HCT116 (cell line): ENCODE measurements around the gene GTF2I. TPM values are rescaled to one million over a fixed set of nuclear protein-coding genes. Genes with fewer than 3 reads are reported as not detected.

Source experiments
- ATAC-seq: fragments of 200-7000 bp; cut with Tn5 transposase; 2 replicates; pipeline ENCODE4 v1.9.1; 2020; ENCODE audit warnings: mild to moderate bottlenecking, moderate library complexity
- BruUV-seq: library from RNA; stranded (reverse); fragments of 400-500 nt; replicated peaks from 2 replicates; lab custom pipeline; 2021; lab: Mats Ljungman, UMichigan
- CTCF ChIA-PET: fragments of 300-600 bp; sonication (Branson Sonifier 250); formaldehyde crosslinking; loops from one replicate; lab custom pipeline; 2021; ENCODE audit warnings: antibody characterized with exemption; lab: Charles Lee
- POLR2A ChIA-PET: fragments of 300-600, 350-600 bp; sonication (Branson Sonifier 250); formaldehyde crosslinking; loops from one replicate; lab custom pipeline; 2021; ENCODE audit warnings: antibody characterized with exemption; lab: Charles Lee
- RAD21 ChIA-PET, 2 experiments: fragments of 300-600 bp; sonication (Branson Sonifier 250); formaldehyde crosslinking; loops; one replicate each; lab custom pipeline; 2023; ENCODE audit warnings: low total read pairs in 2 of 2; ENCODE audit not compliant: uncharacterized antibody in 2 of 2, unreplicated experiment in 2 of 2, low non-redundant PET in 1 of 2; lab: Charles Lee
- DNase-seq: peaks from one replicate; pipeline ENCODE4 v3.0.0-alpha.2; 2010; ENCODE audit warnings: low read depth, low spot score
- H2AFZ ChIP-seq: fragments of 200-600 bp; shearing (Covaris generic), sonication (generic); 2 replicates; pipeline ENCODE4 v1.6.1; 2017; ENCODE audit warnings: low read depth, mixed run types, mixed read lengths, antibody characterized with exemption, low read length; ENCODE audit not compliant: poor library complexity, severe bottlenecking
- H3K27ac ChIP-seq: 2 replicates; pipeline ENCODE4 v1.5.1; 2012; ENCODE audit warnings: low read depth, low read length
- H3K27me3 ChIP-seq: fragments of 200-600 bp; sonication (generic); 2 replicates; pipeline ENCODE4 v1.6.1; 2016; ENCODE audit warnings: mixed run types, low read length, mixed read lengths; ENCODE audit not compliant: insufficient read depth
- H3K36me3 ChIP-seq, 2 experiments: fragments of 200-500 bp in 1 of 2; fragments of 200-600 bp in 1 of 2; sonication (Bioruptor generic) in 1 of 2; sonication (generic) in 1 of 2; 2 replicates each; pipeline versions ENCODE4 v1.5.1 to v1.6.1; 2014 to 2016; ENCODE audit warnings: low read length in 2 of 2, inconsistent platforms in 1 of 2, mixed read lengths in 1 of 2, mixed run types in 1 of 2; ENCODE audit not compliant: insufficient read depth in 2 of 2, control insufficient read depth in 1 of 2
- H3K4me1 ChIP-seq, 2 experiments: fragments of 200-600 bp in 1 of 2; sonication (generic) in 1 of 2; 2 replicates each; pipeline versions ENCODE4 v1.5.1 to v1.6.1; 2012 to 2017; ENCODE audit warnings: low read length in 2 of 2, inconsistent platforms in 1 of 2, mild to moderate bottlenecking in 1 of 2, mixed read lengths in 1 of 2, mixed run types in 1 of 2, moderate library complexity in 1 of 2; ENCODE audit not compliant: insufficient read depth in 2 of 2, control insufficient read depth in 1 of 2
- H3K4me2 ChIP-seq: fragments of 200-600 bp; sonication (generic); 2 replicates; pipeline ENCODE4 v1.6.1; 2017; ENCODE audit warnings: mixed run types, low read length, mixed read lengths
- H3K4me3 ChIP-seq, 2 experiments: fragments of 200-600 bp in 1 of 2; sonication (generic) in 1 of 2; replicated peaks in 1 of 2; 2 replicates each; pipeline ENCODE4 v1.5.1; 2011 to 2016; ENCODE audit warnings: low read length in 2 of 2, control low read depth in 1 of 2, low read depth in 1 of 2, mild to moderate bottlenecking in 1 of 2, mixed read lengths in 1 of 2, mixed run types in 1 of 2
- H3K79me2 ChIP-seq: fragments of 200-600 bp; sonication (generic); 2 replicates; pipeline ENCODE4 v1.6.1; 2017; ENCODE audit warnings: mild to moderate bottlenecking, mixed run types, low read length, moderate library complexity, mixed read lengths; ENCODE audit not compliant: insufficient read depth
- H3K9ac ChIP-seq: fragments of 200-600 bp; sonication (generic); 2 replicates; pipeline ENCODE4 v1.6.1; 2016; ENCODE audit warnings: low read length, mixed read lengths
- H3K9me2 ChIP-seq: fragments of 200-600 bp; sonication (generic), shearing (Covaris generic); 2 replicates; pipeline ENCODE4 v1.6.1; 2017; ENCODE audit warnings: mixed run types, mild to moderate bottlenecking, moderate library complexity; ENCODE audit not compliant: insufficient read depth
- H3K9me3 ChIP-seq, 2 experiments: fragments of 200-500 bp in 1 of 2; fragments of 200-600 bp in 1 of 2; sonication (Bioruptor generic) in 1 of 2; sonication (generic) in 1 of 2; 2 replicates each; pipeline ENCODE4 v1.6.1; 2014 to 2017; ENCODE audit warnings: low read length in 2 of 2, mixed read lengths in 2 of 2, inconsistent platforms in 1 of 2, low read depth in 1 of 2, mild to moderate bottlenecking in 1 of 2, mixed run types in 1 of 2, moderate library complexity in 1 of 2; ENCODE audit not compliant: control insufficient read depth in 1 of 2, insufficient read depth in 1 of 2
- H4K20me1 ChIP-seq: fragments of 200-600 bp; sonication (generic), shearing (Covaris generic); 2 replicates; pipeline ENCODE4 v1.6.1; 2017; ENCODE audit warnings: mixed run types, mild to moderate bottlenecking, moderate library complexity; ENCODE audit not compliant: insufficient read depth
- CBX3 ChIP-seq: IDR thresholded peaks from 2 replicates; pipeline ENCODE4 v1.6.1; 2012; ENCODE audit warnings: low read depth
- CEBPB ChIP-seq: IDR thresholded peaks from 2 replicates; pipeline ENCODE4 v1.6.1; 2012; ENCODE audit warnings: low read depth
- CTCF ChIP-seq, 3 experiments: fragments of 200-600 bp in 1 of 3; sonication (generic) in 1 of 3; IDR thresholded peaks in 2 of 3; conservative IDR thresholded peaks in 1 of 3; 2 replicates each; pipeline ENCODE4 v1.5.1; 2012 to 2017; ENCODE audit warnings: low read depth in 2 of 3, low read length in 2 of 3, antibody characterized with exemption in 1 of 3, borderline replicate concordance in 1 of 3, control low read depth in 1 of 3, mild to moderate bottlenecking in 1 of 3, mixed read lengths in 1 of 3, mixed run types in 1 of 3, moderate library complexity in 1 of 3; ENCODE audit not compliant: insufficient read depth in 1 of 3
- EGR1 ChIP-seq: IDR thresholded peaks from 2 replicates; pipeline ENCODE4 v1.6.1; 2012; ENCODE audit warnings: low read depth
- ELF1 ChIP-seq: IDR thresholded peaks from 2 replicates; pipeline ENCODE4 v1.6.1; 2012; ENCODE audit warnings: low read depth, borderline replicate concordance
- EZH2phosphoT487 ChIP-seq: fragments of 200-600 bp; IDR thresholded peaks from 2 replicates; pipeline ENCODE4 v1.6.1; 2018; ENCODE audit warnings: antibody characterized with exemption, borderline replicate concordance
- POLR2A ChIP-seq: IDR thresholded peaks from 2 replicates; pipeline ENCODE4 v1.7.0; 2011; ENCODE audit warnings: borderline replicate concordance; ENCODE audit not compliant: insufficient read depth, insufficient read length; ENCODE audit errors: extremely low read depth
- POLR2AphosphoS5 ChIP-seq: IDR thresholded peaks from 2 replicates; pipeline ENCODE4 v1.6.1; 2011; ENCODE audit warnings: mild to moderate bottlenecking, low read depth, low read length, moderate library complexity
- RAD21 ChIP-seq: IDR thresholded peaks from 2 replicates; pipeline ENCODE4 v1.6.1; 2012; ENCODE audit warnings: low read depth, mild to moderate bottlenecking
- SP1 ChIP-seq: IDR thresholded peaks from 2 replicates; pipeline ENCODE4 v1.6.1; 2012; ENCODE audit warnings: low read depth
- SRF ChIP-seq: IDR thresholded peaks from 2 replicates; pipeline ENCODE4 v1.6.1; 2012; ENCODE audit warnings: low read depth
- TCF7L2 ChIP-seq: IDR thresholded peaks from 2 replicates; pipeline ENCODE4 v1.7.0; 2011; ENCODE audit warnings: borderline replicate concordance, inconsistent platforms; ENCODE audit not compliant: insufficient read depth, insufficient read length; ENCODE audit errors: extremely low read depth
- ZFX ChIP-seq: fragments of 450-650 bp; IDR thresholded peaks from 2 replicates; pipeline ENCODE4 v1.6.1; 2017
- ZNF274 ChIP-seq: fragments of 200-500 bp; sonication (Bioruptor generic); IDR thresholded peaks from 2 replicates; pipeline ENCODE4 v1.6.1; 2014; ENCODE audit warnings: mild to moderate bottlenecking, low read depth, low read length, inconsistent platforms
- intact Hi-C: fragments of 100-400 bp; cut with micrococcal nuclease; formaldehyde crosslinking; loops from 2 replicates; pipeline ENCODE4 v1.10.0; 2022
- total RNA-seq: library from RNA; stranded (reverse); gene quantifications from one replicate; pipeline ENCODE4 v1.2.1, GENCODE V29; 2021; ENCODE audit not compliant: unreplicated experiment

GTF2I gene
- total RNA-seq, 1 experiment from 2014 or later, result 164 TPM

GRCh38 chr7:74632505-74632904 lies 25.0 kb upstream of the GTF2I start:
- Histone ChIP-seq H3K4me3 (no peak overlapping the region), H3K9ac (no peak overlapping the region), H2AFZ (no peak overlapping the region), H4K20me1 (no peaks in the 10 kb centered on the region), H3K4me2 (no peak overlapping the region), H3K27ac (no peak overlapping the region), H3K79me2 (no peaks in the 10 kb centered on the region), H3K9me3 (no peaks in the 10 kb centered on the region), H3K4me1 (peaks cover 22 to 34% of the 10 kb centered on the region in 2 experiments), H3K9me2 (no peaks in the 10 kb centered on the region), H3K36me3 (no peaks in the 10 kb centered on the region), H3K27me3 (no peaks in the 10 kb centered on the region)
- DNase-seq, result no peak
- ATAC-seq, result no peak
- CTCF ChIA-PET, result no interaction called here
- POLR2A ChIA-PET, result no interaction called here
- no TSS peak for BruUV-seq
- intact Hi-C loops, result no loop called here
- RAD21 ChIA-PET, result no interaction called here
- TF ChIP-seq CEBPB, result no peak
- no peak for TF ChIP-seq CBX3
- no peak for TF ChIP-seq CTCF (IDR thresholded peaks at IDR 0.05 in 2 of 3, conservative IDR thresholded peaks at IDR 0.05 in 1 of 3; ENCODE audit: borderline replicate concordance in 1 of 3, insufficient read depth in 1 of 3, low read depth in 2 of 3, low read length in 2 of 3)
- no peak for TF ChIP-seq ELF1
- TF ChIP-seq RAD21, result no peak
- TF ChIP-seq SRF, result no peak

GRCh38 chr7:74633451-74633921 lies 24.0 kb upstream of the GTF2I start:
- Histone ChIP-seq H3K4me2 (no peak overlapping the region), H3K9me3 (no peaks in the 10 kb centered on the region), H3K36me3 (no peaks in the 10 kb centered on the region), H2AFZ (no peak overlapping the region), H3K9me2 (no peaks in the 10 kb centered on the region), H3K27ac (no peak overlapping the region), H3K9ac (no peak overlapping the region), H3K79me2 (no peaks in the 10 kb centered on the region), H4K20me1 (no peaks in the 10 kb centered on the region), H3K4me3 (no peak overlapping the region), H3K27me3 (no peaks in the 10 kb centered on the region)
- DNase-seq, result no peak
- RAD21 ChIA-PET, result no interaction called here
- no TSS peak for BruUV-seq
- CTCF ChIA-PET, result no interaction called here
- intact Hi-C loops, result no loop called here
- POLR2A ChIA-PET, result interaction anchor here (0.6 kb wide), 1 partner anchor 9 kb away, joined by 3 read pairs; no protein-coding TSS in a partner anchor
- TF ChIP-seq EGR1 (no peak), EZH2phosphoT487 (no peak), ZFX (no peak), CTCF (IDR thresholded peaks at IDR 0.05 in 2 of 3, conservative IDR thresholded peaks at IDR 0.05 in 1 of 3; ENCODE audit: borderline replicate concordance in 1 of 3, insufficient read depth in 1 of 3, low read depth in 2 of 3, low read length in 2 of 3) (no peak), TCF7L2 (no peak), CBX3 (no peak), CEBPB (no peak), POLR2A (no peak), ZNF274 (no peak), POLR2AphosphoS5 (no peak), ELF1 (no peak), SP1 (no peak)
- TF ChIP-seq, all 23 proteins: peak for 0
- no peak for ATAC-seq
- peaks cover 22 to 25% of the 10 kb centered on the region in 2 experiments for H3K4me1 ChIP-seq
